Endothelial cell (in vitro differentiated cells): ENCODE results near the gene COMMD10. TPM values are rescaled to one million over a fixed set of nuclear protein-coding genes. Genes with fewer than 3 reads are reported as not detected.

Experiments
- DNase-seq: peaks from one replicate; pipeline ENCODE4 v3.0.0; 2021; ENCODE audit warnings: low spot score
- H3K27ac Mint-ChIP-seq: one replicate; pipeline ENCODE4 v1.8.0; 2021; ENCODE audit warnings: mixed read lengths, inconsistent platforms; ENCODE audit not compliant: unreplicated experiment
- H3K27me3 Mint-ChIP-seq: one replicate; pipeline ENCODE4 v1.8.0; 2021; ENCODE audit warnings: mild to moderate bottlenecking, moderate library complexity, mixed read lengths, inconsistent platforms; ENCODE audit not compliant: unreplicated experiment
- H3K36me3 Mint-ChIP-seq: one replicate; pipeline ENCODE4 v1.8.0; 2021; ENCODE audit warnings: mild to moderate bottlenecking, low read depth, mixed read lengths, inconsistent platforms; ENCODE audit not compliant: unreplicated experiment
- H3K4me1 Mint-ChIP-seq: one replicate; pipeline ENCODE4 v1.8.0; 2021; ENCODE audit warnings: mild to moderate bottlenecking, mixed read lengths, inconsistent platforms; ENCODE audit not compliant: unreplicated experiment
- H3K4me3 Mint-ChIP-seq: one replicate; pipeline ENCODE4 v1.8.0; 2021; ENCODE audit warnings: mild to moderate bottlenecking, mixed read lengths, inconsistent platforms; ENCODE audit not compliant: unreplicated experiment
- H3K9me3 Mint-ChIP-seq: one replicate; pipeline ENCODE4 v1.8.0; 2021; ENCODE audit warnings: mixed read lengths, inconsistent platforms; ENCODE audit not compliant: unreplicated experiment
- total RNA-seq: library from RNA; stranded (reverse); fragmentation: NEBNext Ultra II Directional; extraction: Animal tissue kit (Norgen Biotek cat#: 25700); gene quantifications from one replicate; pipeline ENCODE4 v1.2.1, GENCODE V29; 2021; ENCODE audit not compliant: unreplicated experiment
- TF ChIP-seq, protein P1 (sequence below): fragments of 200-600 bp; sonication (generic); IDR thresholded peaks from one replicate; pipeline ENCODE4 v1.5.0; 2021; ENCODE audit warnings: antibody characterized with exemption; ENCODE audit not compliant: unreplicated experiment

COMMD10 gene
- total RNA-seq, 1 donor from 2014 or later = 27.8 TPM

DNA sequence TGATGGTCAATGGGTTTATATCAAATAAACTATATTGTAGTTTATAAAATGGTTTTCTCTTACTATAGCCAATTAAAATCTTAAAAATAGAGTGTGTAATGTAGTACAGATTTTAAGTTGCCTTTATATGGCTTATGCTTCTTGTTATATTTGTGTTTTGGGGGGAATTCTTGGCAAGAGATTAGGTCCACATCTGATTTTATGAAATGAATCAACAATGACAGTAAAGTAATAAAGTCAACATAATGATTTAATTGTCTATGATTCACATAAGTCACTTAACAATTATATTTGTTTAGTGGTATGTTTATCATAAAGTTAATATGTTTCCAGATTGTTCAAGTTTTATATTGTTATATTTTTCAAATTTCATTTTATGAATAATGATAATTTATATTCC lies 164.8 kb downstream of the COMMD10 start:
- TF ChIP-seq, protein P1, sequence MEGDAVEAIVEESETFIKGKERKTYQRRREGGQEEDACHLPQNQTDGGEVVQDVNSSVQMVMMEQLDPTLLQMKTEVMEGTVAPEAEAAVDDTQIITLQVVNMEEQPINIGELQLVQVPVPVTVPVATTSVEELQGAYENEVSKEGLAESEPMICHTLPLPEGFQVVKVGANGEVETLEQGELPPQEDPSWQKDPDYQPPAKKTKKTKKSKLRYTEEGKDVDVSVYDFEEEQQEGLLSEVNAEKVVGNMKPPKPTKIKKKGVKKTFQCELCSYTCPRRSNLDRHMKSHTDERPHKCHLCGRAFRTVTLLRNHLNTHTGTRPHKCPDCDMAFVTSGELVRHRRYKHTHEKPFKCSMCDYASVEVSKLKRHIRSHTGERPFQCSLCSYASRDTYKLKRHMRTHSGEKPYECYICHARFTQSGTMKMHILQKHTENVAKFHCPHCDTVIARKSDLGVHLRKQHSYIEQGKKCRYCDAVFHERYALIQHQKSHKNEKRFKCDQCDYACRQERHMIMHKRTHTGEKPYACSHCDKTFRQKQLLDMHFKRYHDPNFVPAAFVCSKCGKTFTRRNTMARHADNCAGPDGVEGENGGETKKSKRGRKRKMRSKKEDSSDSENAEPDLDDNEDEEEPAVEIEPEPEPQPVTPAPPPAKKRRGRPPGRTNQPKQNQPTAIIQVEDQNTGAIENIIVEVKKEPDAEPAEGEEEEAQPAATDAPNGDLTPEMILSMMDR = no peak
- H3K27ac Mint-ChIP-seq = no peak overlapping the region
- no peak overlapping the region for H3K4me3 Mint-ChIP-seq
- no peaks in the 10 kb centered on the region for H3K9me3 Mint-ChIP-seq
- H3K36me3 Mint-ChIP-seq = peaks cover 7% of the 10 kb centered on the region
- DNase-seq = no peak
- H3K4me1 Mint-ChIP-seq = no peaks in the 10 kb centered on the region
- peaks cover 4% of the 10 kb centered on the region for H3K27me3 Mint-ChIP-seq

DNA sequence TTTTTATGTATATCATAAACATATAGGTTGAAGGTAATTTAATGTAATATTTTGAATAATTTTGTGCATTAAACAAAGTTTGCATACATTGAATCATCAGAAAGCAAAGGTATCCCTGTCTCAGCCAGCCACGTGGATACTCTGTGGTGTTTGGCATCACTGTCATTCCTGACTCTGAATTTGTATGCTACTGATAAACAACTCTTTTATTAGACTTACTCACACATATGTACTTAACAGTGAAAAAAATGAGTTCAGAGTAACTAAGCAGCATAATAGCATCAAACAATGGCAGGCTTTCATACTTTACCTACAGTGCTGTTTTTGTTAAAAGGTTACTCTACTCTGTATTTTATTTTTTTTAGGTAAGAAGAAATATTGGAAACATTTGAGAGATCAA lies 171.9 kb downstream of the COMMD10 start:
- TF ChIP-seq, protein P1 = no peak
- no peak for DNase-seq
- no peaks in the 10 kb centered on the region for H3K36me3 Mint-ChIP-seq
- no peak overlapping the region for H3K27ac Mint-ChIP-seq
- no peaks in the 10 kb centered on the region for H3K9me3 Mint-ChIP-seq
- no peak overlapping the region for H3K4me3 Mint-ChIP-seq
- H3K27me3 Mint-ChIP-seq = no peaks in the 10 kb centered on the region
- no peaks in the 10 kb centered on the region for H3K4me1 Mint-ChIP-seq

DNA sequence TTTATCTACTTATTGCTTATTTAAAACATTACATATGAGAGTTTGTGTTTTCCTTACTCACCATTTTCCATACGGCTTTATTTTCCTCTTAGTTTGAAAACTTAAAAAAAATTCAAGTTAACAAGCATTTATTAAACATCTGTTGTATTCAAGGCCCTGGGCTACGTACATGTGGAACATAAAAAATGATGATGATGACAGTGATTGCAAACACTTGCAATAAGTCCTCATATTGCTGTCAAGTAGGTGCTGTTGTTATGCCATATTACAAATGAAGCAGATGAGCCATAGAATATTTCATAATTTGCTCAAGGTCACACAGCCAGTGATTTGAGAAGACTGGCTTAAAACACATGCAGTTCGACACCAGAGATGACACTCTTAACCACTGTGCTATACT lies 180.6 kb downstream of the COMMD10 start:
- no peaks in the 10 kb centered on the region for H3K9me3 Mint-ChIP-seq
- no peaks in the 10 kb centered on the region for H3K27me3 Mint-ChIP-seq
- H3K36me3 Mint-ChIP-seq = peaks cover 8% of the 10 kb centered on the region
- no peak for DNase-seq
- no peak overlapping the region for H3K4me3 Mint-ChIP-seq
- peaks cover 9% of the 10 kb centered on the region for H3K4me1 Mint-ChIP-seq
- TF ChIP-seq, protein P1 = no peak
- H3K27ac Mint-ChIP-seq = no peak overlapping the region

DNA sequence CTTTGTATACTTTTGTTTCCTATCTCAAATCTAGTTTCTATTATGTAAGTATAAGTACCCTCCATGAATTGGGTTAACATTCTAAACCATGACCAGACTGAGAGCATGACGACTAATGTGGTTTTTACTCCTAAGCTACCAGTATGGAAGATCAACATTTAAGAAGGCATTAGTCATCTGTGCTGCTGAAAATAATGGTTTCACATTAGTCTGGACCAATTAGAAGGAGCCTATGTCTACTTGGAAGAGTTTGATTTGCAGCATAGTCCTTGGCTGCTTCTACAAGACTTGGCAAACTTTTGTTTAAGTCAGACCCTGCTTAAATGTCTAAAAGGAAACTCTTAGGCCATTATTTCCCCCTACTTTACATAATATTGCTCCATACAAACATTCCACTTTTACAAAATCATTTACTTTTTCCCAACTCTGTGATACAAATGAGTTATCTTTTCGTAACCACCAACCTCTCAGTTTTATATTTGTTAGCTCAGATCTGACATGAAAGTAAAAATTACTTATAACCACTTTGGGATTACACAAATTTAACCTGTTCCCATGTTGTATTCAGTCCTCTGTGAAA lies 186.7 kb downstream of the COMMD10 start:
- Mint-ChIP-seq H3K27me3 (no peaks in the 10 kb centered on the region), H3K9me3 (no peaks in the 10 kb centered on the region), H3K36me3 (peaks cover 7% of the 10 kb centered on the region), H3K27ac (no peak overlapping the region), H3K4me3 (no peak overlapping the region), H3K4me1 (no peaks in the 10 kb centered on the region)
- TF ChIP-seq, protein P1 = no peak
- DNase-seq = no peak

DNA sequence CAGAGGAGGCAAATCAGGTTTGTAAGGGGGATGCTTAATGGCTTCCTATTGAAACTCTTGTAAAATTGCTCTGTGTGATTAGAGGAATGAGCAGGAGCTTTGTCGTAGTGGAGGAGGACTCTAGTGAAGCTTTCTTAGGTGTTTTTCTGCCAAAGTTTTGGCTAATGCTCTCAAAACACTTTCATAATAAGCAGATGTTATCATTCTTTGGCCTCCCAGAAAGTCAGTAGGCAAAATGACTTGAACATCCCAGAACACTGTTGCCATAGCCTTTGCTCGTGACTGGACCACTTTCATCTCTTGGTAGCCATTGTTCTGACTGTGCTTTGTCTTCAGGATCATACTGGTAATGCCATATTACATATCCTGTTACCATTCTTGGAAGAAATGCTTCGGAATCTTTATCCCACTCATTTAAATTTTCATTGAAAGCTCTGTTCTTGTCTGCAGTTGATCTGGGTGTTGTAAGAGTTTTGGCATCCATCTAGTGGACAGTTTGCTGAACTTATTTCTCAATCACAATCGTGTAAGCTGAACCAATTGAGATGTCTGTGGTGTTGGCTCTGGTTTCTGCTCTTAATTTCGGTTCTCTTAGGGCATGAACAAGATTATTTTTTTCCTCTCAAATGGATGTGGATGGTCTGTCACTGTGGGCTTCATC lies 187.6 kb downstream of the COMMD10 start:
- no peaks in the 10 kb centered on the region for H3K27me3 Mint-ChIP-seq
- TF ChIP-seq, protein P1 = no peak
- no peaks in the 10 kb centered on the region for H3K36me3 Mint-ChIP-seq
- DNase-seq = no peak
- H3K27ac Mint-ChIP-seq = no peak overlapping the region
- H3K4me1 Mint-ChIP-seq = no peaks in the 10 kb centered on the region
- no peak overlapping the region for H3K4me3 Mint-ChIP-seq
- H3K9me3 Mint-ChIP-seq = no peaks in the 10 kb centered on the region
